Frontal cortex (tissue), 4 donors: ENCODE results near the gene NRAP. TPM values are rescaled to one million over a fixed set of nuclear protein-coding genes. Genes with fewer than 3 reads are reported as not detected.
A peak's percentile ranks its signal among the peaks of the same experiment; 100 is the strongest.

Source experiments
- DNase-seq, 2 donors: peaks; one replicate each; pipeline ENCODE4 v3.0.0; 2012; ENCODE audit warnings: low spot score in 2 of 2
- FAIRE-seq: peaks from 2 replicates; lab custom pipeline; 2012; peaks lifted over from hg19 to GRCh38; lab: Jason Lieb, UNC
- total RNA-seq: library from RNA; depleted of rRNA; stranded (reverse); fragments of >200 nt; gene quantifications from one replicate; pipeline ENCODE4 v1.2.3, GENCODE V29; 2014
- donor health status: control.
- donor health status: control.
- donor health status: control.

Gene NRAP
- total RNA-seq, 1 donor from 2014 or later, result not detected

GRCh38 chr10:113644185-113645120, 19.4 kb downstream of the NRAP start:
- no peak for FAIRE-seq
- DNase-seq, result no peak

GRCh38 chr10:113643183-113643582, 20.7 kb downstream of the NRAP start:
- no peak for FAIRE-seq
- DNase-seq, result no peak

GRCh38 chr10:113641702-113642101, 22.1 kb downstream of the NRAP start:
- FAIRE-seq, result no peak
- DNase-seq, result no peak

GRCh38 chr10:113639966-113640365, 23.9 kb downstream of the NRAP start:
- FAIRE-seq (no peak), DNase-seq (no peak)

GRCh38 chr10:113631684-113632367, 32.0 kb downstream of the NRAP start:
- no peak for FAIRE-seq
- DNase-seq, result no peak

- no peak for FAIRE-seq
- DNase-seq, result no peak
Observed at GRCh38 chr10:113630929-113631533, 32.8 kb downstream of the NRAP start.

GRCh38 chr10:113628607-113629153, 35.2 kb downstream of the NRAP start:
- FAIRE-seq, result no peak
- DNase-seq, result no peak

GRCh38 chr10:113627836-113628235, 36.0 kb downstream of the NRAP start:
- no peak for FAIRE-seq
- DNase-seq, result no peak

GRCh38 chr10:113626809-113627355, 37.0 kb downstream of the NRAP start:
- FAIRE-seq (no peak), DNase-seq (no peak)

GRCh38 chr10:113625461-113626186, 38.2 kb downstream of the NRAP start:
- no peak for FAIRE-seq

GRCh38 chr10:113622831-113623230, 41.0 kb downstream of the NRAP start:
- DNase-seq (no peak), FAIRE-seq (no peak)

More at GRCh38 chr10:113625461-113626186, 38.2 kb downstream of the NRAP start:
- no peak for DNase-seq

GRCh38 chr10:113621799-113622198, 42.0 kb downstream of the NRAP start:
- no peak for DNase-seq
- FAIRE-seq, result no peak

- FAIRE-seq (no peak), DNase-seq (no peak)
Observed at GRCh38 chr10:113620936-113621335, 42.9 kb downstream of the NRAP start.

GRCh38 chr10:113620511-113620910, 43.3 kb downstream of the NRAP start:
- no peak for FAIRE-seq
- no peak for DNase-seq

GRCh38 chr10:113619401-113619800, 44.4 kb downstream of the NRAP start:
- FAIRE-seq (no peak), DNase-seq (no peak)

- DNase-seq (no peak), FAIRE-seq (no peak)
Observed at GRCh38 chr10:113618338-113618737, 45.5 kb downstream of the NRAP start.

GRCh38 chr10:113617086-113617485, 46.8 kb downstream of the NRAP start:
- DNase-seq (no peak), FAIRE-seq (no peak)

- FAIRE-seq (peak; percentile 17), DNase-seq (peak in 1 of 2 donors; percentile 32)
Observed at GRCh38 chr10:113616244-113617074, 47.4 kb downstream of the NRAP start.
